GM18951 (cell line): Measurements from ENCODE around the gene OTOP3.

Experiments used
- POLR2A ChIP-seq: IDR thresholded peaks from 4 replicates; pipeline ENCODE4 v1.6.1; 2011; ENCODE audit warnings: mild to moderate bottlenecking; ENCODE audit not compliant: insufficient read length, insufficient read depth; ENCODE audit errors: extremely low read depth
- in situ Hi-C: fragments of 300-500 bp; cut with MboI; formaldehyde crosslinking; loops from one replicate; pipeline ENCODE4 v1.12.0; 2022; ENCODE audit warnings: low sequenced_read_pairs, mixed read lengths, inconsistent platforms; ENCODE audit not compliant: unreplicated experiment

OTOP3 gene

GRCh38 chr17:74998783-74999182 lies 63.1 kb downstream of the OTOP3 start:
- no peak for TF ChIP-seq POLR2A
- in situ Hi-C loops = no loop called here

GRCh38 chr17:74999523-74999922 lies 63.8 kb downstream of the OTOP3 start:
- in situ Hi-C loops = no loop called here
- TF ChIP-seq POLR2A = no peak
